Measurements from ENCODE around the gene GDPD3.

DNA sequence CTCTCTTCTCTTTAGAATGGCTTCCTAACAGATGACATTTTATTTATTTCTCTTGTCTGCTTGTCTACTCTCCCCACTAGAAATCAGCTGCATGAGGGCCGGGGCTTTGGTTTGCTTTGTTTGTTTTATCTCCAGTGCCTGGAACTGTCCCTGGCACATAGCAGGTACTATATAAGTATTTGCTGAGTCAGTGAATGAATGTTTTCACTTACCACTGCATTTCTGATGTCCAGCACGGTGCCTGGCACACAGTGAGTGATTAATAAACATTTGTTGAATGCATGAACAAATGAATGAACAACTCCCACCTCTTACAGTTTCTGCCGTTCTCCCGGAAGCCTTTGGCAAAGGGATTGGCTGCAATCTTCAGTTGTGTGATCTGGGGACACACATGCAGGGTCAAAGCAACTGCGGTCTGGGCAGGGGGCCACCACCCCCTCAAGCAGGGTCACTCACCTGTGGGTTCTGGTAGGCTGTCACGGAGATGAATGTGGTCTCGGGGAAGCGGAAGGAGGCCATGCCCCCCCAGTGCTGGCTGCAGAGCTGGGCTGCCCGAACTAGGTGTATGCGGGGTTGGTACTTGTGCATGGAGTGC, 25.0 kb downstream of the GDPD3 start:
- TF ChIP-seq SUZ12 (IDR thresholded peaks at IDR 0.05), result no peak
- TF ChIP-seq, protein P1, sequence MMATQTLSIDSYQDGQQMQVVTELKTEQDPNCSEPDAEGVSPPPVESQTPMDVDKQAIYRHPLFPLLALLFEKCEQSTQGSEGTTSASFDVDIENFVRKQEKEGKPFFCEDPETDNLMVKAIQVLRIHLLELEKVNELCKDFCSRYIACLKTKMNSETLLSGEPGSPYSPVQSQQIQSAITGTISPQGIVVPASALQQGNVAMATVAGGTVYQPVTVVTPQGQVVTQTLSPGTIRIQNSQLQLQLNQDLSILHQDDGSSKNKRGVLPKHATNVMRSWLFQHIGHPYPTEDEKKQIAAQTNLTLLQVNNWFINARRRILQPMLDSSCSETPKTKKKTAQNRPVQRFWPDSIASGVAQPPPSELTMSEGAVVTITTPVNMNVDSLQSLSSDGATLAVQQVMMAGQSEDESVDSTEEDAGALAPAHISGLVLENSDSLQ (IDR thresholded peaks at IDR 0.05), result no peak
- TF ChIP-seq ELF4 (IDR thresholded peaks at IDR 0.05), result no peak
- no peak for TF ChIP-seq CTBP1 (IDR thresholded peaks at IDR 0.05; ENCODE audit: borderline replicate concordance)
- TF ChIP-seq LEF1 (IDR thresholded peaks at IDR 0.05; ENCODE audit: borderline replicate concordance), result no peak

All from HEK293T (cell line).